Measurements from ENCODE around the gene ALOX15B. TPM values are rescaled to one million over a fixed set of nuclear protein-coding genes. Genes with fewer than 3 reads are reported as not detected.

Gene ALOX15B
- total and polyA plus RNA-seq, 9 of the 15 experiments (the other 6 are each of a cell fraction or from before 2014, with no cell fraction given) = 0.04 TPM; not detected in 8

- TF ChIP-seq ZBTB9 (CRISPR knock-in tag; IDR thresholded peaks at IDR 0.05) = no peak
- no peak for TF ChIP-seq ZNF778 (CRISPR knock-in tag; IDR thresholded peaks at IDR 0.05)
- no peak for TF ChIP-seq GTF2E2 (tag; IDR thresholded peaks at IDR 0.05)
- TF ChIP-seq TARDBP (IDR thresholded peaks at IDR 0.05) = no peak
- no peak for TF ChIP-seq ZBTB5 (IDR thresholded peaks at IDR 0.05)
- no peak for TF ChIP-seq ELF4 (CRISPR knock-in tag; IDR thresholded peaks at IDR 0.05)
- no peak for TF ChIP-seq OTX1 (CRISPR knock-in tag; IDR thresholded peaks at IDR 0.05)
- TF ChIP-seq ZNF445 (CRISPR knock-in tag; IDR thresholded peaks at IDR 0.05; ENCODE audit: low read depth) = no peak
- TF ChIP-seq ZNF449 (CRISPR knock-in tag; IDR thresholded peaks at IDR 0.05) = no peak
- TF ChIP-seq ZNF41 (CRISPR knock-in tag; conservative IDR thresholded peaks at IDR 0.05) = no peak
- no peak for TF ChIP-seq ZBTB49 (CRISPR knock-in tag; IDR thresholded peaks at IDR 0.05; ENCODE audit: borderline replicate concordance)
- no peak for TF ChIP-seq ZNF668 (CRISPR knock-in tag; IDR thresholded peaks at IDR 0.05)
- TF ChIP-seq STAG1 (CRISPR knock-in tag; IDR thresholded peaks at IDR 0.05; ENCODE audit: borderline replicate concordance) = no peak
- no peak for TF ChIP-seq ZNF609 (CRISPR knock-in tag; IDR thresholded peaks at IDR 0.05; ENCODE audit: borderline replicate concordance)
Measured at GRCh38 chr17:8041249-8041928, 2.5 kb downstream of the ALOX15B start (continued).
